K562 (cell line): ENCODE results near the gene PAIP1. TPM values are rescaled to one million over a fixed set of nuclear protein-coding genes. Genes with fewer than 3 reads are reported as not detected.

Experiments
- ATAC-seq: fragments of 200-7000 bp; cut with Tn5 transposase; 3 replicates; pipeline ENCODE4 v1.9.1; 2020; ENCODE audit warnings: moderate library complexity
- Bru-seq: library from RNA; stranded (reverse); fragments of 400-500 nt; gene quantifications from one replicate; lab custom pipeline; 2021; lab: Mats Ljungman, UMichigan
- BruChase-seq, 2 experiments: library from RNA; stranded (reverse); fragments of 400-500 nt; gene quantifications; one replicate each; lab custom pipeline; 2021; lab: Mats Ljungman, UMichigan
- BruUV-seq: library from RNA; stranded (reverse); fragments of 400-500 nt; replicated peaks from 2 replicates; lab custom pipeline; 2021; lab: Mats Ljungman, UMichigan
- CTCF ChIA-PET: fragments of 300-600 bp; formaldehyde crosslinking; extraction: SDS; loops from one replicate; lab custom pipeline; 2021; ENCODE audit warnings: low intra/inter-chr PET ratio; lab: Yijun Ruan, JAX
- POLR2A ChIA-PET: fragments of 300-600, 350-650 bp; sonication (Branson Sonifier 250); formaldehyde crosslinking; extraction: SDS; loops from one replicate; lab custom pipeline; 2021; ENCODE audit warnings: antibody characterized with exemption, inconsistent platforms; lab: Yijun Ruan, JAX
- DNase-seq, 4 experiments: peaks; one replicate each; pipeline versions ENCODE4 v3.0.0 to v3.0.0-alpha.2; 2011 to 2018; ENCODE audit warnings: low spot score in 3 of 4, mixed read lengths in 3 of 4; ENCODE audit errors: extremely low read depth in 1 of 4
- FAIRE-seq: peaks from 2 replicates; lab custom pipeline; 2011; peaks lifted over from hg19 to GRCh38; lab: Jason Lieb, UNC
- H2AFZ ChIP-seq: 2 replicates; pipeline ENCODE4 v1.6.0; 2011; ENCODE audit warnings: low read depth, low read length, control low read depth, inconsistent platforms
- H3K27ac ChIP-seq: fragments of 200-600 bp; 3 replicates; pipeline ENCODE4 v1.8.0; 2011; ENCODE audit warnings: low read depth, mild to moderate bottlenecking, control low read depth, inconsistent platforms, low read length, moderate library complexity, mixed read lengths; ENCODE audit errors: extremely low read depth
- H3K27me3 ChIP-seq, 2 experiments: fragments of 300-600 bp in 1 of 2; 2 replicates in 1 of 2; 3 replicates in 1 of 2; pipeline versions ENCODE4 v1.6.0 to v1.8.0; 2011; ENCODE audit warnings: inconsistent platforms in 2 of 2, low read length in 2 of 2, mild to moderate bottlenecking in 1 of 2, mixed read lengths in 1 of 2, moderate library complexity in 1 of 2; ENCODE audit not compliant: control insufficient read depth in 2 of 2, insufficient read depth in 2 of 2
- H3K36me3 ChIP-seq: fragments of 300-600 bp; 3 replicates; pipeline ENCODE4 v1.8.0; 2011; ENCODE audit warnings: mild to moderate bottlenecking, low read length, inconsistent platforms; ENCODE audit not compliant: control insufficient read depth, insufficient read depth
- H3K4me1 ChIP-seq, 2 experiments: fragments of 200-600 bp in 1 of 2; replicated peaks in 1 of 2; 2 replicates in 1 of 2; 3 replicates in 1 of 2; pipeline versions ENCODE4 v1.5.1 to v1.8.0; 2011; ENCODE audit warnings: inconsistent platforms in 2 of 2, low read length in 2 of 2, mild to moderate bottlenecking in 1 of 2, mixed read lengths in 1 of 2, moderate library complexity in 1 of 2; ENCODE audit not compliant: control insufficient read depth in 2 of 2, insufficient read depth in 2 of 2
- H3K4me2 ChIP-seq: 2 replicates; pipeline ENCODE4 v1.6.1; 2011; ENCODE audit warnings: low read length, control low read depth, inconsistent platforms, mixed read lengths; ENCODE audit not compliant: insufficient read depth
- H3K4me3 ChIP-seq: fragments of 200-600 bp; sonication (generic), shearing (Covaris generic); 2 replicates; pipeline ENCODE4 v1.5.1; 2016; ENCODE audit warnings: control low read depth, inconsistent platforms
- H3K79me2 ChIP-seq: fragments of 200-600 bp; 3 replicates; pipeline ENCODE4 v1.8.0; 2011; ENCODE audit warnings: low read length, inconsistent platforms; ENCODE audit not compliant: control insufficient read depth, insufficient read depth
- H3K9ac ChIP-seq, 2 experiments: 2 replicates each; pipeline versions ENCODE4 v1.6.0 to v1.6.1; 2011; ENCODE audit warnings: low read depth in 2 of 2, low read length in 2 of 2, control low read depth in 1 of 2, inconsistent platforms in 1 of 2, mild to moderate bottlenecking in 1 of 2, mixed read lengths in 1 of 2; ENCODE audit not compliant: insufficient read depth in 1 of 2
- H3K9me1 ChIP-seq: one replicate; pipeline ENCODE4 v1.6.0; 2011; ENCODE audit warnings: inconsistent platforms, mild to moderate bottlenecking, low read length, moderate library complexity; ENCODE audit not compliant: control insufficient read depth, insufficient read depth
- H3K9me3 ChIP-seq: replicated peaks from 2 replicates; pipeline ENCODE4 v1.5.1; 2011; ENCODE audit warnings: low read depth, low read length, inconsistent platforms; ENCODE audit not compliant: control insufficient read depth, insufficient read depth
- H4K20me1 ChIP-seq: replicated peaks from 2 replicates; pipeline ENCODE4 v1.6.1; 2011; ENCODE audit warnings: low read length, inconsistent platforms, mixed read lengths; ENCODE audit not compliant: control insufficient read depth, insufficient read depth
- ATF6 ChIP-seq: sonication (generic); formaldehyde crosslinking; IDR thresholded peaks from 2 replicates; pipeline ENCODE4 v1.4.0; 2020; ENCODE audit warnings: mild to moderate bottlenecking, missing genetic modification reagents
- CBX5 ChIP-seq: IDR thresholded peaks from 2 replicates; pipeline ENCODE4 v1.6.1; 2014; ENCODE audit warnings: low read depth, borderline replicate concordance
- E2F6 ChIP-seq, 2 experiments: IDR thresholded peaks; 2 replicates each; pipeline ENCODE4 v1.6.1; 2011; ENCODE audit warnings: borderline replicate concordance in 1 of 2, control low read depth in 1 of 2, low read depth in 1 of 2, low read length in 1 of 2, mild to moderate bottlenecking in 1 of 2, mixed read lengths in 1 of 2, moderate library complexity in 1 of 2; ENCODE audit not compliant: insufficient read depth in 1 of 2, insufficient read length in 1 of 2, poor library complexity in 1 of 2, severe bottlenecking in 1 of 2; ENCODE audit errors: extremely low read depth in 1 of 2
- GMEB1 ChIP-seq: fragments of 250-450 bp; sonication (Bioruptor Pico); IDR thresholded peaks from 2 replicates; pipeline ENCODE4 v1.4.0; 2020; ENCODE audit warnings: mild to moderate bottlenecking
- HNRNPLL ChIP-seq: fragments of 200-400 bp; formaldehyde crosslinking; IDR thresholded peaks from 2 replicates; pipeline ENCODE4 v1.6.1; 2017; ENCODE audit warnings: low read length, low read depth, mild to moderate bottlenecking; ENCODE audit not compliant: poor library complexity, severe bottlenecking
- NRF1 ChIP-seq, 2 experiments: fragments of 450-650 bp; IDR thresholded peaks in 1 of 2; conservative IDR thresholded peaks in 1 of 2; 2 replicates each; pipeline ENCODE4 v1.6.1; 2014; ENCODE audit warnings: mild to moderate bottlenecking in 2 of 2
- SMARCA4 ChIP-seq: fragments of 450-650 bp; IDR thresholded peaks from 2 replicates; pipeline ENCODE4 v1.6.1; 2016
- TAL1 ChIP-seq: fragments of 450-650 bp; IDR thresholded peaks from 2 replicates; pipeline ENCODE4 v1.6.1; 2016; ENCODE audit warnings: mild to moderate bottlenecking
- ZNF583 ChIP-seq: fragments of 250-450 bp; sonication (Bioruptor Pico); IDR thresholded peaks from 2 replicates; pipeline ENCODE4 v1.4.0; 2020
- WGBS: fragments of 100-300 bp; shearing (Covaris generic); methylation state at CpG from one replicate; pipeline ENCODE4 v1.1.6; 2016; ENCODE audit warnings: low coverage, mixed read lengths; ENCODE audit not compliant: insufficient coverage; ENCODE audit errors: missing lambda C conversion rate; 5-methylcytosine and 5-hydroxymethylcytosine counted together
- in situ Hi-C: fragments of 300-500 bp; cut with MboI; formaldehyde crosslinking; loops from 4 replicates; pipeline ENCODE4 v1.15.0; 2018; ENCODE audit warnings: inconsistent platforms, mixed read lengths
- intact Hi-C: fragments of 100-400 bp; cut with micrococcal nuclease; formaldehyde crosslinking; loops from 2 replicates; pipeline ENCODE4 v1.14.2; 2022
- long read RNA-seq, 3 experiments: library from polyadenylated mRNA in 2 of 3; library from RNA in 1 of 3; unstranded in 2 of 3; stranded (forward) in 1 of 3; transcript quantifications; one replicate each; pipeline ENCODE4 v2.0.0, GENCODE V29; 2019 to 2022
- polyA minus RNA-seq, 3 experiments: library from RNA; depleted of rRNA, polyadenylated mRNA; stranded (reverse); fragments of >200 nt; gene quantifications; 2 replicates each; pipeline ENCODE4 v1.2.3, GENCODE V29; 2011
- polyA plus RNA-seq, 8 experiments: library from polyadenylated mRNA; depleted of rRNA in 4 of 8; stranded (reverse) in 5 of 8; unstranded in 3 of 8; fragments of >200 nt; fragmentation: Nextera tagmentation in 2 of 8; fragmentation: Illumina TruSeq in 1 of 8; extraction: Ambion mirVana in 2 of 8; extraction: Trizol in 1 of 8; gene quantifications; 2 replicates each; pipeline versions ENCODE4 v1.2.1 to v1.2.3, GENCODE V29; 2011 to 2014; ENCODE audit warnings: inconsistent platforms in 1 of 8, missing spikeins in 1 of 8
- total RNA-seq, 7 experiments: library from RNA; depleted of rRNA in 6 of 7; stranded (reverse); fragments of >200 nt in 6 of 7; fragmentation: Illumina TruSeq in 2 of 7; extraction: Trizol in 2 of 7; gene quantifications; 2 replicates each; pipeline versions ENCODE4 v1.2.1 to v1.2.3, GENCODE V29; 2011 to 2021; ENCODE audit warnings: low replicate concordance in 1 of 7

PAIP1 gene
- 20.6 and 26.6 TPM in 2 replicates for total RNA-seq (2011; cell fraction: chromatin; rRNA removed; ENCODE audit: low replicate concordance)
- 10.8 and 11.4 TPM in 2 replicates for total RNA-seq (2011; cell fraction: nucleolus; rRNA removed)
- total RNA-seq (2011; cell fraction: nucleoplasm; rRNA removed) = 21.5 and 22.1 TPM in 2 replicates
- total RNA-seq (2014; rRNA removed) (77.6 and 82.2 TPM in 2 replicates), total RNA-seq (2014; rRNA removed; fragmentation: Illumina TruSeq; extraction: Trizol) (133 and 145 TPM in 2 replicates), total RNA-seq (2015; rRNA removed; fragmentation: Illumina TruSeq; extraction: Trizol) (132 and 139 TPM in 2 replicates), total RNA-seq (2021) (94.5 and 102 TPM in 2 replicates), polyA plus RNA-seq (2011; rRNA removed) (160 and 181 TPM in 2 replicates), polyA plus RNA-seq (2014; fragmentation: Illumina TruSeq; extraction: Trizol) (107 and 136 TPM in 2 replicates), polyA plus RNA-seq (2014; fragmentation: Nextera tagmentation; extraction: Ambion mirVana) (10 to 100 TPM; 51.7 to 56.9 TPM), polyA plus RNA-seq (2014; rRNA removed) (85.5 and 93.1 TPM in 2 replicates), polyA minus RNA-seq (2011; rRNA and poly(A)+ RNA removed) (123 and 148 TPM in 2 replicates), Bru-seq, nascent RNA (percentile 94 among the genes with signal in this experiment), BruChase-seq, experiment 1, labeled RNA remaining after a 2-hour chase (percentile 96 among the genes with signal in this experiment), BruChase-seq, experiment 2, labeled RNA remaining after a 6-hour chase (percentile 95 among the genes with signal in this experiment)
- polyA plus RNA-seq (2011; cell fraction: cytosol; rRNA removed) = 63.7 and 111 TPM in 2 replicates
- polyA plus RNA-seq (2011; cell fraction: nucleus; rRNA removed) = 31.0 and 62.6 TPM in 2 replicates
- 62.7 and 79.2 TPM in 2 replicates for polyA plus RNA-seq (2012)
- 59.0 and 76.1 TPM in 2 replicates for polyA minus RNA-seq (2011; cell fraction: cytosol; rRNA and poly(A)+ RNA removed)
- 16.0 and 34.2 TPM in 2 replicates for polyA minus RNA-seq (2011; cell fraction: nucleus; rRNA and poly(A)+ RNA removed)
- long read RNA-seq, experiment 1, transcript PAIP1-203 (11 exons, 1,734 nt) = minor isoform, 68 of 680 reads
- long read RNA-seq, experiment 1, transcript PAIP1-201 (11 exons, 2,782 nt) = major isoform, 486 of 680 reads
- long read RNA-seq, experiment 1, partial matches to known transcripts = 43 of 680 reads
- long read RNA-seq, experiment 1, other reads (novel, unspliced or antisense) = 82 of 680 reads
- long read RNA-seq, experiment 2, transcript PAIP1-201 (11 exons, 2,782 nt) = major isoform, 51 of 109 reads
- long read RNA-seq, experiment 2, transcript PAIP1-203 (11 exons, 1,734 nt) = minor isoform, 14 of 109 reads
- long read RNA-seq, experiment 2, partial matches to known transcripts = 18 of 109 reads
- long read RNA-seq, experiment 2, other reads (novel, unspliced or antisense) = 24 of 109 reads
- long read RNA-seq, experiment 3, transcript PAIP1-201 (11 exons, 2,782 nt) = minor isoform, 19 of 60 reads
- long read RNA-seq, experiment 3, transcript PAIP1-203 (11 exons, 1,734 nt) = major isoform, 28 of 60 reads
- long read RNA-seq, experiment 3, partial matches to known transcripts = 8 of 60 reads
- long read RNA-seq, experiment 3, other reads (novel, unspliced or antisense) = 5 of 60 reads

- no peaks in the 10 kb centered on the region for H4K20me1 ChIP-seq
- peaks cover 37% of the 10 kb centered on the region for H3K36me3 ChIP-seq
- H3K79me2 ChIP-seq = peaks cover 48% of the 10 kb centered on the region
- ChIA-PET CTCF (interaction anchor here (0.6 to 1.1 kb wide), 3 partner anchors 66 to 74 kb away, joined by 3 read pairs; no protein-coding TSS in a partner anchor), POLR2A (interaction anchor here (1.0 to 1.4 kb wide), 2 partner anchors 43 to 73 kb away, joined by 3 to 5 read pairs; partner anchors contain the start of gene TMEM267)
- DNase-seq (peak; percentile 92 to 93 (median 92)), FAIRE-seq (no peak), ATAC-seq (peak; percentile 90)
- peaks cover 11 to 21% of the 10 kb centered on the region in 2 experiments for H3K4me1 ChIP-seq
- peak within 1 kb of the TSS; percentile 93 for H3K27ac ChIP-seq
- no peaks in the 10 kb centered on the region for H3K9me1 ChIP-seq
- peak within 1 kb of the TSS; percentile 78 for H3K4me3 ChIP-seq
- H3K9ac ChIP-seq = peak within 1 kb of the TSS; percentile 95 to 97
- peak within 1 kb of the TSS; percentile 98 for H2AFZ ChIP-seq
- peak within 1 kb of the TSS; percentile 85 for H3K4me2 ChIP-seq
- H3K27me3 ChIP-seq = no peaks in the 10 kb centered on the region
- intact Hi-C loops = loop anchor here (2.0 kb wide), 1 partner anchor 46 kb away; the partner anchor contains the start of gene NNT
- under 1% methylated on average over 39 of the region's 79 CpGs for WGBS
- BruUV-seq = TSS peak; percentile 87
- no peaks in the 10 kb centered on the region for H3K9me3 ChIP-seq
- in situ Hi-C loops = no loop called here
- TF ChIP-seq HNRNPLL (peak; percentile 70), NRF1 (conservative IDR thresholded peaks at IDR 0.05 in 1 of 2, IDR thresholded peaks at IDR 0.05 in 1 of 2) (peak; percentile 59 to 63), E2F6 (IDR thresholded peaks at IDR 0.05; ENCODE audit: borderline replicate concordance in 1 of 2, extremely low read depth in 1 of 2, insufficient read depth in 1 of 2, insufficient read length in 1 of 2, low read depth in 1 of 2, low read length in 1 of 2, poor library complexity in 1 of 2, severe bottlenecking in 1 of 2) (peak in 1 of 2 experiments; percentile 65), TAL1 (no peak), SMARCA4 (peak; percentile 26; the same call in 1 of the 2 replicates), ATF6 (CRISPR knock-in tag) (0 out of 2 replicates have a peak, but pooled peaks have one; percentile 18), ZNF583 (CRISPR knock-in tag) (0 out of 2 replicates have a peak, but pooled peaks have one; percentile 10), CBX5 (no peak), GMEB1 (CRISPR knock-in tag) (peak; percentile 57)
These were observed at the start of gene PAIP1 for GRCh38 chr5:43556857-43557542. Gene PAIP1 (minus strand): TSS chr5:43557077. CDS start chr5:43556846, 231 bp downstream.
